Mucosa of descending colon (tissue), 3 donors: ENCODE data around the gene TEX26. TPM values are rescaled to one million over a fixed set of nuclear protein-coding genes. Genes with fewer than 3 reads are reported as not detected.

Experiments used
- ATAC-seq: fragments of 200-7000 bp; cut with Tn5 transposase; one replicate; pipeline ENCODE4 v1.9.1; 2020; ENCODE audit warnings: mild to moderate bottlenecking, moderate library complexity
- DNase-seq, 3 donors: peaks; one replicate each; pipeline ENCODE4 v3.0.0-alpha.2; 2020
- H3K36me3 ChIP-seq: fragments of 200-600 bp; one replicate; pipeline ENCODE4 v1.8.0; 2021; ENCODE audit warnings: low read depth, mild to moderate bottlenecking
- H3K4me1 ChIP-seq: fragments of 200-600 bp; one replicate; pipeline ENCODE4 v1.8.0; 2021; ENCODE audit warnings: low read depth, mild to moderate bottlenecking
- H3K4me3 ChIP-seq: fragments of 200-600 bp; one replicate; pipeline ENCODE4 v1.8.0; 2021; ENCODE audit warnings: mild to moderate bottlenecking
- H3K9me3 ChIP-seq: fragments of 200-600 bp; one replicate; pipeline ENCODE4 v1.8.0; 2021; ENCODE audit warnings: mild to moderate bottlenecking
- intact Hi-C, 2 donors: fragments of 100-400 bp; cut with DNase I in 1 of 2; cut with micrococcal nuclease in 1 of 2; formaldehyde crosslinking; loops; one replicate each; pipeline versions ENCODE4 v1.11.0 to v1.11.1; 2022; cut with DNase I, micrococcal nuclease
- total RNA-seq, 3 donors: library from RNA; stranded (reverse); fragmentation: NEBNext Ultra II Directional in 2 of 3; extraction: Animal tissue kit (Norgen Biotek cat#: 25700) in 2 of 3; gene quantifications; one replicate each; pipeline versions ENCODE4 v1.2.1 to v1.2.4, GENCODE V29; 2021 to 2023
- TF ChIP-seq, protein P1 (sequence below): fragments of 200-600 bp; IDR thresholded peaks from one replicate; pipeline ENCODE4 v1.8.0; 2022; ENCODE audit warnings: antibody characterized with exemption, mild to moderate bottlenecking
- donor health status: DM: no; HTN: no; CAD: no; lungs with moderate emphysema.
- donor health status: DM: no; HTN: no; CAD: no.
- donor health status: DM: no; HTN: yes; CAD: no.

TEX26 gene
- total RNA-seq, 3 donors from 2014 or later = not detected

DNA sequence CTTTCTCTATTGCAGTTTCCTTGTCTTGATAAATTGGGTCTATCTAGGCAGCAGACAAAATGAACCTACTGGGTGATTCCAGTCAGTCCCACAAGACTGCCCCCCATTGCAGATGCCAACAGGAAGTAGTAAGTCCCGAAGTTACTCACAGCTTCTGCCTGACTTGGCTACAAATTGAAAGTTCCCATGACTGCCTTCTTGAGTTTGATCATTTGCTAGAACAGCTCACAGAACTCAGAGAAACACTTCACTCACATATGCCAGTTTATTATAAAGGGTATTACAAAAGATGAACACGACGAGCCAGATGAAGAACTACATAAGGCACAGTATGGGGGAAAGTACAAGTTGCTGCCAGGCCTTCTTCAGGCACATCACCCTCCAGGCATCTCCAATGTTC is 50.0 kb downstream of the TEX26 start:
- Histone ChIP-seq H3K9me3 (no peaks in the 10 kb centered on the region), H3K36me3 (no peaks in the 10 kb centered on the region), H3K4me3 (no peak overlapping the region), H3K4me1 (peaks cover 4% of the 10 kb centered on the region)
- TF ChIP-seq, protein P1, sequence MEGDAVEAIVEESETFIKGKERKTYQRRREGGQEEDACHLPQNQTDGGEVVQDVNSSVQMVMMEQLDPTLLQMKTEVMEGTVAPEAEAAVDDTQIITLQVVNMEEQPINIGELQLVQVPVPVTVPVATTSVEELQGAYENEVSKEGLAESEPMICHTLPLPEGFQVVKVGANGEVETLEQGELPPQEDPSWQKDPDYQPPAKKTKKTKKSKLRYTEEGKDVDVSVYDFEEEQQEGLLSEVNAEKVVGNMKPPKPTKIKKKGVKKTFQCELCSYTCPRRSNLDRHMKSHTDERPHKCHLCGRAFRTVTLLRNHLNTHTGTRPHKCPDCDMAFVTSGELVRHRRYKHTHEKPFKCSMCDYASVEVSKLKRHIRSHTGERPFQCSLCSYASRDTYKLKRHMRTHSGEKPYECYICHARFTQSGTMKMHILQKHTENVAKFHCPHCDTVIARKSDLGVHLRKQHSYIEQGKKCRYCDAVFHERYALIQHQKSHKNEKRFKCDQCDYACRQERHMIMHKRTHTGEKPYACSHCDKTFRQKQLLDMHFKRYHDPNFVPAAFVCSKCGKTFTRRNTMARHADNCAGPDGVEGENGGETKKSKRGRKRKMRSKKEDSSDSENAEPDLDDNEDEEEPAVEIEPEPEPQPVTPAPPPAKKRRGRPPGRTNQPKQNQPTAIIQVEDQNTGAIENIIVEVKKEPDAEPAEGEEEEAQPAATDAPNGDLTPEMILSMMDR = no peak
- intact Hi-C loops = no loop called here
- no peak for DNase-seq
- ATAC-seq = no peak

DNA sequence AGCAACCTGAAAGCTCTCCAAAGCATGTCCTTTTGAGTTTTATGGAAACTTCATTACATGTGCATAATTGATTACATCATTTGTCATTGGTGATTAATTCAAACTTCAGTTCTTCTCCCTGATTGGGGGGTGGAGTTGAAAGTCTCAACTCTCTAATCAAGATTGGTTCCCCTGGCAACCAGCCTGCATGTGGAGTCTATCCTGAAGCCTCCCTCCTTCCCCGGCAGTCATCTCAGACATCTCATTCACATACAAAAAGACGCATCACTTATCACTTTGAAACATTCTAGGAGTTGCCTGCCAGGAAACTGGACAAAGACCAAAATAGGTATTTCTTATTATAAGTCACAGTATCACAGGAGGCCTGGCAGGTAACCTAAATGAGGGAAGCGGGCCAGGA is 50.5 kb downstream of the TEX26 start:
- H3K4me1 ChIP-seq = peaks cover 4% of the 10 kb centered on the region
- no peaks in the 10 kb centered on the region for H3K9me3 ChIP-seq
- intact Hi-C loops = no loop called here
- no peaks in the 10 kb centered on the region for H3K36me3 ChIP-seq
- no peak overlapping the region for H3K4me3 ChIP-seq
- TF ChIP-seq, protein P1 = no peak
- no peak for ATAC-seq
- DNase-seq = no peak

DNA sequence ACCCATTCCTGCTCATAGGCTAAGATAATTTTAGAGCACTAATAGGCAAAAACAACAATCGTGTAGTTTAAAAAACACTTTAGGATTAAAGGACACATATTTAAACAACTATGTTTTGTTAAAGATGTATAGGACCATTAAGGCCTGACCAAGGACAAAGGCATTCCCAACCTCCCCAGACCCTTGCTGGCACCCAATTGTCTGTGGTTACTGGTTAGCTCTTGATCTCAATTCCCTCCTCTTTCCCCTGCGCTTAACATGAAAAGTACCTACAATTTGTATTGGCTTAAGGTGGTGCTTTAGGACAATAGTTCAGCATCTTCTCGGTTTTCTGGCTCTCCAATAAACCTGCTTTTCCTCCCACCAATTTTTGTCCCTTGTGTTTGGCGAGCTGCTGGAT is 51.0 kb downstream of the TEX26 start:
- H3K9me3 ChIP-seq = no peaks in the 10 kb centered on the region
- no peak for DNase-seq
- intact Hi-C loops = no loop called here
- peaks cover 4% of the 10 kb centered on the region for H3K4me1 ChIP-seq
- H3K36me3 ChIP-seq = no peaks in the 10 kb centered on the region
- TF ChIP-seq, protein P1 = no peak
- no peak for ATAC-seq
- no peak overlapping the region for H3K4me3 ChIP-seq

DNA sequence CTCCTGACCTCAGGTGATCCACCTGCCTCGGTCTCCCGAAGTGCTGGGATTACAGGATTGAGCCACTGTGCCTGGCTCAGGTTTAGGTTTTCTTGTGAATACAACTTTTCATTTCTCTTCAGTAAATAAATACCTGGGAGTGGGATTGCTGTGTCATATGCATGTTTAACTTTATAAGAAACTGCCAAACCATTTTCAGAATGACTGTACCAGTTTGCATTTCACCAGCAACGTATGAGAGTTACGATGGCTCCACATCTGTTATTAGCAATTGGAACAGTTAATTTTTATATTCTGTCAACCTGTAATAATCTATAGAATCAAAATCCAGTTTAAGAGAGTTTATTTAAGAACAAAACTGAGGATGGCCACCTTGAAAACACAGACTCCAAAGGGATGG is 52.2 kb downstream of the TEX26 start:
- intact Hi-C loops = no loop called here
- no peaks in the 10 kb centered on the region for H3K4me1 ChIP-seq
- ATAC-seq (no peak), DNase-seq (no peak)
- TF ChIP-seq, protein P1 = no peak
- H3K36me3 ChIP-seq = no peaks in the 10 kb centered on the region
- H3K4me3 ChIP-seq = no peak overlapping the region
- H3K9me3 ChIP-seq = no peaks in the 10 kb centered on the region

DNA sequence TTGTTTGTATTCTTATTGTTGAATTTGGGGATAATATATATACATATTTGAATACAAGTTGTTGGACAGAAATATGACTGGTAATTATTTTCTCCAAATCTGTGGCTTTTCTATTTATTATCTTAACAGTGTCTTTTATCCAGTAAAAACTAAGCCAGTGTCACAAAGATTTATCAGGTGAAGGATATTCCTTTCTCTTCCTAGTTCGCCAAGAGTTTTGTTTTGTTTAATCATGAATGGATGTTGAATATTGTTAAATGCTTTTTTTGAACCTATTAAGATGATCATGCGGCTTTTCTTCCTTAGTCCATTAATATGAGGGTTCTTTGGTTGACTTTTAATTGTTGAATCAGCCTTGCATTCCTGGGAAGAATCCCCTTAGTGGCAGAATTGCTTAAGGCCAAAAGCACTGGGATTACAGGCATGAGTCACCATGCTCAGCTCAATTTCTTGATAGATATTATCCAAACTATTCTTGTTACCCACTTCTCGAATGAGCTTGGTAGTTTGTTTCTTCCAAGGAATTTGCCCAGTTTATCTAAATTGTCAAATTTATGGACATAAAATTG is 53.3 kb downstream of the TEX26 start:
- intact Hi-C loops = no loop called here
- no peak for ATAC-seq
- Histone ChIP-seq H3K9me3 (no peaks in the 10 kb centered on the region), H3K4me3 (no peak overlapping the region), H3K4me1 (no peaks in the 10 kb centered on the region), H3K36me3 (no peaks in the 10 kb centered on the region)
- DNase-seq = no peak
- TF ChIP-seq, protein P1 = no peak

DNA sequence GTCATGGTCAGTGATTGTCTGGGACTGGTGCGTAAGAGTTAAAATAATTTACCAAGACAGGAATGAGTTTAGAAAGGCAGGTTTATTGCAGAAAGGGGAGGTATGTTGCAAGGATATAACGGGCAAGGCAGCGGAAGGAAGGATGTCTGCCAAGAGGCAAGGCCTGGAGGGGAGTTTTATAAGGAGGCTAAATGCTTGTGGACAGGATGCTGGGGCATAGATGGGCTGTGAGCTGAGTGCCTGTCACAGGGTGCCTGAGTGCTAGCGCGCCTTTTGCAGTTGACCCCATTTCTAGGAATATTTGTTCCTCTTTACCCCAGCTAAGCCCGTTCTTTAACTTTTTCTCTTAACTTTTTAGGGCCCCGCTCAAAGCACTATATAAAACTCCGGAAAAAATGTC is 58.7 kb downstream of the TEX26 start:
- ATAC-seq (no peak), DNase-seq (no peak)
- H3K4me1 ChIP-seq = no peaks in the 10 kb centered on the region
- intact Hi-C loops = no loop called here
- no peaks in the 10 kb centered on the region for H3K36me3 ChIP-seq
- TF ChIP-seq, protein P1 = no peak
- no peaks in the 10 kb centered on the region for H3K9me3 ChIP-seq
- no peak overlapping the region for H3K4me3 ChIP-seq
